Activated CD4-positive, alpha-beta T cell treated with anti-CD3 and anti-CD28 coated beads, Interleukin-2, Interleukin-4, amounts not matched to agents 100 ng/mL and 50 ng/mL, durations not matched to agents 16 hours and 8 hours (primary cell): ENCODE results near the gene MYO7B.

Experiments
- DNase-seq: peaks from one replicate; pipeline ENCODE4 v3.0.0-alpha.2; 2020; ENCODE audit warnings: low spot score

Gene MYO7B

GRCh38 chr2:127609031-127609751 lies 73.7 kb downstream of the MYO7B start:
- DNase-seq, result no peak

DNA sequence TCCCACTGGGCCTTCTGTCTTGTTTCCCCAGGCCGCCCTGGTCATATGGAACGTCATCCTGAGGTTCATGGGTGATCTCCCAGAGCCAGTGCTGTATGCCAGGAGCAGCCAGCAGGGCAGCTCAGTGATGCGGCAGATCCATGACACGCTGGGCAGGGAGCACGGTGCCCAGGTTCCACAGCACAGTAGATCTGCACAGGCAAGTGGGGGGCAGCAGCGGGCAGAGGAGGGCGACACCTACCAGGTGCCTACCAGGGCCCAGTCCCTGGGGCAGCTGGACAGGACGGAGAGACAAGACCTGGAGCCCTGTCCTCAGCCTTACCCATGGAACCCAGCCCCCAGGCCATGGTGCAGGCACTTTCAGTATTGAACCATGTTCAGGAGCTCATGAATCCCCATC lies 74.3 kb downstream of the MYO7B start:
- no peak for DNase-seq

DNA sequence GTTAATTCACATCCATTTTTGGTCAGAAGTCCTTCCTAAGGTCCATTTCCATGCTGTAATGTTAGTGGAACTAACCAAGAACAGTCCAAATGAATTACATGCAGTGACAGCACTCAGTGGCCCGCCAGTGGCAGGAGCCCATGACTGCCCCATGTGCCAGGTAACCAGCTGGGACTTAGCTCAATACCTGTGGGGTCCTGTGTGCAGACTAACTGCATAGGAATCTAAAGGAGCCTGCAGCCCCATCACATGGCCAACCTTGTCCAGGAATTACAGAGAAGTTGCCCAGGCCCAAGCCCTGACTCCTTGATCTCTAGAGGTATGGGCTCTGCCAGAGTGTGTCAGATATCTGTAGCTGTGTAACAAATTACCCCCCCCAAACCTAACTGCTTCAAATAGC lies 75.1 kb downstream of the MYO7B start:
- DNase-seq, result no peak

GRCh38 chr2:127611076-127611925 lies 75.8 kb downstream of the MYO7B start:
- DNase-seq, result no peak

GRCh38 chr2:127612111-127612822 lies 76.8 kb downstream of the MYO7B start:
- DNase-seq, result no peak

GRCh38 chr2:127614246-127614645 lies 78.8 kb downstream of the MYO7B start:
- DNase-seq, result no peak

- no peak for DNase-seq
Measured at GRCh38 chr2:127614731-127615130, 79.2 kb downstream of the MYO7B start.

DNA sequence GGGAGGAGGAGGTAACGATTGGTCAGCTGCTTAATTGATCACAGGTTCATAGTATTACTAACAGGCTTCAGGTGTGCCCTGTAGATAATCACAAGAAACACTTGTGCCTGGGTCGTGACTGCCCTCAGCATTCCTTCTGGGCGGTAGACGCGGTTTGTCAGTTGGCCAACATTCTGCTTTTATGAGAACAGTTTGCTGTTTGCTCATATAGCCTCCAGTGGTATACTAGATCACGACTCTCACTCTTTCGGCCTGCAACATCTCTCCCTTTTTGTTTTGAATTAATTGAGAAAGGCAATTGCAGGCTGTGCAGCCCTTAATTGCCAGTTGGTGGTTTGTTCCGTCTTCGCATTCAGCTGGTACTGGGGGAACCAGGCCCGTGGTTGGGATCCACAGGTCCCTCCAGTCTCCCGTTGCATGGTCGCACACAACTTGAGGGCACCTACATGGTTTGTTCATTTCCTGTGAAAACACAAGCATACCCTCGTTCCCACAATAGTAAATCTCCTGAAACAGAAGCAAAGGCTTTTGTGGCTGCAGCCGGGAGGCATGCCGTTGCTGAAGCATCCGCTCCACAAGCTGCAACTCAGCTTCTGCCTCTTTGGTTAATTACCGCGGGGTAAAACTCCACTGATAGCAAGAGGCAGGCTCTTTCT lies 80.2 kb downstream of the MYO7B start:
- no peak for DNase-seq

DNA sequence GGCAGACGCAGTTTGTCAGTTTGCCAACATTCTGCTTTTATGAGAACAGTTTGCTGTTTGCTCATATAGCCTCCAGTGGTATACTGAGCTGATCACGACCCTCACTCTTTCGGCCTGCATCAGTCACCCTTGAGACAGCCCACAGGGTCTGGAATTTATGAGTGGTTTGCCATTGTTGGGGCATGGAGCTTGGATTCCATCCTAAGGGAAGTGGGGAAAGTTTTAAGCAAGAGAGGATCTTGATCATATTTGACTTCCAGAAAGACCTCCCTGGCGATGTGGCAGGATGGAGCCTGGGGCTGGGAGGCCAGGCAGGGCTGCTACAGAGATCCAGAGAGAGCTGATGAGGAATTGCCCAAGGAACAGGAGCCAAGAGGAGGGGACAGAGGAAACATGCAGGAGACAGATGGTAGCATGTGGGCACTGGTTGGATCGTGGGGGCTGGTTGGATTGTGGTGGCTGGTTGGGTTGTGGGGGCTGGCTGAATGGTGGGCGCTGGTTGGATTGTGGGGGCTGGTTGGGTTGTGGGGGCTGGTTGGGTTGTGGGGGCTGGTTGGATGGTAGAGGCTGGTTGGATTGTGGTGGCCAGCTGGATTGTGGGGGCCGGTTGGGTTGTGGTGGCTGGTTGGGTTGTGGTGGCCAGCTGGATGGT lies 83.2 kb downstream of the MYO7B start:
- DNase-seq, result no peak

DNA sequence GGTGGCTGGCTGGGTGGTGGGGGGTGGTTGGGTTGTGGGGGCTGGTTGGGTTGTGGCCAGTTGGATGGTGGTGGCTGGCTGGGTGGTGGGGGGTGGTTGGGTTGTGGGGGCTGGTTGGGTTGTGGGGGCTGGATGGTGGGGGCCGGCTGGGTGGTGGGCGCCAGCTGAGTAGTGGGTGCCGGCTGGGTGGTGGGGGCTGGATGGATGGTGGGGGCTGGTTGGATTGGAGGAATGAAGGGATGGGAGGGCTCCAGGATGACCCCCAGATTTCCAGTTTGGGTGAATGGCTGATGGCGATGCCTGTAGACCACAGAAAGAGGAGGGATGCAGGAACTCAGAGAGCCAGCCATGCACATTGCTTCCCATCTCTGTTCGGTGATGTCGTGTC lies 83.7 kb downstream of the MYO7B start:
- DNase-seq, result no peak

DNA sequence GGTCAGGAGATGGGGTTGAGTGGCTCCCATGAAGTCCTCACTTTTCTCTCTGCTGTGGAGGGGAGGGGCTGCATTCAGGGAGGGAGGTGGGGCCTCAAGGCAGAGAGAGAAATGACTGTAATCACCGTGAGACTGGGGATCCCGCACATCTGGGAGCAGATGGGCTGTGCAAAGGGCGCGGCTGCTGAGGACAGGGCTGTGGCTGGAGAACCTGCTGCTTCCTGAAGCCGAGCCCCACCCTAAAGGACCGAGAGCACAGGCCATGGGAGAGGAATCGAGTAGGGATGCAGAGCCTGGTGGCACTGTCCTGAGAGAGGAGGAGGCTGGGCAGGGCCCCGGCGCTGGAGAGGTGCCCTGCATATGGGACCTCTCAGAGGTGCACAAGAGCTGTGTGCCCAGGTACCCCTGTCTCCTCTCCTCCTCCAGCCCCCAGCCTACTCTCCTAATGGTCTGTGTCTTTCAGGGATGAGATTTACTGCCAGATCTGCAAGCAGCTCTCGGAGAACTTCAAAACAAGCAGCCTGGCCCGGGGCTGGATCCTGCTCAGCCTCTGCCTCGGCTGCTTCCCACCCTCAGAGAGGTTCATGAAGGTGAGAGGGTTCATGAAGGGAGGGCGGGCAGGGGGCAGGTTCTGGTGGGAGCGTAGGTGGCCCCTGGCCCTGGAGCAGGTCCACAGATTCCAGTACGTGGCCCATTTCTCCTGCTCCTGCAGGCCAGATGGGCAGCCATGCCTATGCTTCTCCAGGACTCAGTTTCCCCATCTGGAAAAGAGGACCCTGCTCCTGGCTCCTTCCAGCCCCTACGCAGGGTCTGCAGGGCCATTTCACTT lies 84.6 kb downstream of the MYO7B start:
- no peak for DNase-seq

DNA sequence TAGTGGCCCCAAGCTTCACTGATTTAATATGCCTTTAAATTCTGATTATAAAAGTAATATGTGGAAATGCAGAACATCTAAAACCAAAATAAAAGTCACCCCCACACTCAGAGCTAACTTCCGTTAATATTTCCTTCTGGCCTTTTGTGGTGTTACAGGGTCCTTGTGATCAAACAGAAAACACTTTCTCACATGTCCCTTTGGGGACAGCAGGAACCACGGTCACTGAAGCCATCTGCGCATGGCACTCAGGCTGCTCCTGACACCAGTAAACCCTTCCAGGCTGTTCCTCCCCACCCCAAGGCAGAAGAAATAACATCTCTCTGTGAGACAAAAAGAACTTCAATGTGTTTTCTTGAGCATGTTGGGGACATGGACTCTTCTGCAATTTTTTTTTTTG lies 85.4 kb downstream of the MYO7B start:
- DNase-seq, result no peak

GRCh38 chr2:127621981-127622431 lies 86.5 kb downstream of the MYO7B start:
- DNase-seq, result no peak

DNA sequence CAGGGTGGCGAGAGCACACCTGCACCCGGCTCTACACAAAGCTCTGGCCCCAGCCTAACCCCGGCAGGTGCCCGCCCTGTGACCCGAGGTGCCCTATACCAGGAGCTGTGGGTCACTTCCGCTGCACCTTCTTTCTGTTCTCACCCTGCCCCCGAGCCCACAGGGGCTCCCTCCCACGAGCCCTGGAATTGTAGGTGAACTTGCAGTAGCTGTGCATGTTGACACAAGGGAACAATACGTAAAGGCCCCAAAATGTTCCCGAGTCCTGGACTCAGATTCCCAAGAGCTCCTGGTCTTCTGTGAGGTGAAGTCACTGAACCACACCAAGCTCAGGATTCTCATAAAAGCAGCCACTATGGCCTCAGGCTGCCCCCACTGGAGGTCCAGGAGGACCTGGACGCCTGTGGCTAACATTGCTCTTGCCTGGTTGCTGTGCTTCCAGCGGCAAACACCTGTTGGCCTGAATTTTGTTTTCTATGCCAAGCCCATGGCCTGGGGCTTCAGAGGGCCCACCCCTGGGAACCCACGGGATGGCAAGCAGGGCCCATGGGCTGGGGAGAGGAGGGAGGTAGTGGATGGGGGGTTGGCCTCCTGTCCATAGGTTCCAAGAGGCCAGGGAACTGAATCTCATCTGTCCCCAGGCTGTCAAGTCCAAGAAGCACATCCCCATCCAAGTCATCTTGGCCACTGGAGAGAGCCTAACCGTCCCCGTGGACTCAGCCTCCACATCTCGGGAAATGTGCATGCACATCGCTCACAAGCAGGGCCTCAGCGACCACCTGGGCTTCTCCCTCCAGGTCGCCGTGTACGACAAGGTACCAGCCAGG lies 87.3 kb downstream of the MYO7B start:
- no peak for DNase-seq

DNA sequence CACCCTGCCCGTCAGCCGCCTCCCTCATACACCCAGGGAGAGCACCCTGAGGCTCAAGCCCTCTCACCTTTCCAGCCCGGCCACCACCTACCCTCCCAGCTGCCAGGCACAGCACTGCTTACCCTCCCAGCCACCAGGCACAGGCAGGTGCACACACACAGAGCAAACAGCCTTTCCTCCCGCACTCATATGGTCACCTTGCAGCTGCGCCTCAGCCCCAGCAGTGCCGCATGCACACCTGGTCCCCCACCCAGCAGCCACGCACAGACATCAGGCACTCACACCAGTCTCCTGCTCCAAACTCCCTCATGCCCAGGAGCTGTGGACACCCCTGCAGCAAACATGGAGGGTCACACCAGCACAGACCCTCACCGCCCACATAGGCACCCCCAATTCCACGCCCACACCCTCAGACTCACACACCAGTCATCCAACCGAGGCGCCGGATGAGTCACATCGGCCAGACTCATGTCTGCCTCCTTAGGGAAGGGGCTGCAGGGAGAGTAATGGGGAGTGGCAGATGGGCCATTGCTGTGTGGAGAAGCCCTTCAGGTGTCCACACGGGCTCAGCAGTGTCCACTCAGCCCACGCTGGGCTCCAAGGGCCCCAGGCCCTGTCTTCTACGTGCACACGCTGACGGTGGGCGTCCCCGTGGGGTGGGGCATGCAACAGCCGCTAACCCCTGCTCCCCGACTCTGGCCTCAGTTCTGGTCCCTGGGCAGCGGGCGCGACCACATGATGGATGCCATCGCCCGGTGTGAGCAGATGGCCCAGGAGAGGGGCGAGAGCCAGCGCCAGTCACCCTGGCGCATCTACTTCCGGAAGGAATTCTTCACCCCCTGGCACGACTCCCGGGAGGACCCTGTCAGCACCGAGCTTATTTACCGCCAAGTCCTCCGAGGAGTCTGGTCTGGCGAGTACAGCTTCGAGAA lies 88.2 kb downstream of the MYO7B start:
- DNase-seq, result no peak

DNA sequence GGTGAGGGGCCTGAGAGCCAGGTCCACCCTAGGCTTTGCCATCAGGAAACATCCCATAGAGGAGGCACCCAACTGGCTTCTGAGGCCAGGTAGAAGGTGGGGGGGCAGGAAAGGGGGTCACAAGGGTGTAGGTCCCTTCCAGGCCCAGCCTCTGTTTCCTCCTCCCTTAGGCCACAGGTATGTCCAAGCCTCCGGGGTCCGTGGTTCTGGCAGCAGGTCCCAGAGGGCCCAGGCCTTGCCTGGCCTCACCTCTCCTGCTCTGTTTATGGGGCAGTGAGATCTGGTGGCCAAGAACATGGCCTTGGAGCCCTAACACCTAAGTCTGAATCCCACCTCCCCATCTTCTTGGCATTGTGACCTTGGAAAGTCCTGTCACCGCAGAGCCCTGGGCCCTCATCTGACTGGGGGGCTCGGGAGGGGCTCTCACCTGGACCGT lies 88.9 kb downstream of the MYO7B start:
- no peak for DNase-seq

GRCh38 chr2:127624756-127625571 lies 89.5 kb downstream of the MYO7B start:
- no peak for DNase-seq

- no peak for DNase-seq
Measured at GRCh38 chr2:127625572-127625951, 90.1 kb downstream of the MYO7B start.
